Measurements from ENCODE around the gene MSH5. TPM values are rescaled to one million over a fixed set of nuclear protein-coding genes. Genes with fewer than 3 reads are reported as not detected.

Gene MSH5
- total and polyA plus RNA-seq, 4 experiments from 2014 or later = 0.95 to 12.1 (median 7.3) TPM

GRCh38 chr6:31775184-31775583, 35.4 kb downstream of the MSH5 start:
- no peak overlapping the region for H3K27ac ChIP-seq (ENCODE audit: low read depth, low read length)
- H3K36me3 ChIP-seq (ENCODE audit: insufficient read depth, low read length) = peaks cover 7% of the 10 kb centered on the region
- H3K4me1 ChIP-seq (ENCODE audit: insufficient read depth, low read length) = peaks cover 61% of the 10 kb centered on the region
- Mint-ChIP-seq H3K27me3 (no peaks in the 10 kb centered on the region), H3K4me1 (peaks cover 18 to 54% (median 40%) of the 10 kb centered on the region in 4 donors), H3K27ac (no peak overlapping the region), H3K36me3 (peaks cover 0 to 17% of the 10 kb centered on the region in 2 donors), H3K4me3 (peak overlapping the region in 3 of 8 donors; percentile 6 to 41 (median 39)), H3K9me3 (no peaks in the 10 kb centered on the region)
- DNase-seq = no peak
- intact Hi-C loops (cut with micrococcal nuclease) = no loop called here
- no peaks in the 10 kb centered on the region for H3K27me3 ChIP-seq (ENCODE audit: insufficient read depth, low read length)
- no peak overlapping the region for H3K4me3 ChIP-seq (ENCODE audit: low read length in 2 of 2)
- CTCF ChIA-PET (ENCODE audit: partially characterized antibody) = interaction anchor here (1.5 to 12.8 kb wide), 3 partner anchors 11 to 41 kb away, joined by 4 to 173 read pairs (median 5); partner anchors contain the start of genes CLIC1, DDAH2 and MSH5
- POLR2A ChIA-PET (ENCODE audit: partially characterized antibody) = interaction anchor here (1.1 to 7.1 kb wide), 4 partner anchors 20 to 52 kb away, joined by 5 to 78 read pairs (median 8); partner anchors contain the start of genes CLIC1, HSPA1B, LSM2 and MSH5
- H3K9me3 ChIP-seq (ENCODE audit: control insufficient read depth in 1 of 2, low read length in 2 of 2) = no peaks in the 10 kb centered on the region

GRCh38 chr6:31775633-31776484, 36.1 kb downstream of the MSH5 start:
- H3K4me3 Mint-ChIP-seq = peak overlapping the region in 5 of 8 donors; percentile 44 to 73 (median 61)
- no peak overlapping the region for H3K4me3 ChIP-seq (ENCODE audit: low read length in 2 of 2)
- intact Hi-C loops (cut with micrococcal nuclease) = loop anchor here (2.0 kb wide), 1 partner anchor 19 kb away; the partner anchor contains the start of gene VARS1
- H3K27me3 ChIP-seq (ENCODE audit: insufficient read depth, low read length) = no peaks in the 10 kb centered on the region
- H3K4me1 Mint-ChIP-seq = peaks cover 18 to 54% (median 39%) of the 10 kb centered on the region in 4 donors
- peaks cover 57% of the 10 kb centered on the region for H3K4me1 ChIP-seq (ENCODE audit: insufficient read depth, low read length)
- no peaks in the 10 kb centered on the region for H3K9me3 ChIP-seq (ENCODE audit: control insufficient read depth in 1 of 2, low read length in 2 of 2)
- H3K27ac ChIP-seq (ENCODE audit: low read depth, low read length) = peak overlapping the region; percentile 46
- H3K27ac Mint-ChIP-seq = peak overlapping the region; percentile 29 to 78 (median 66)
- ChIA-PET CTCF (ENCODE audit: partially characterized antibody) (interaction anchor here (1.5 to 12.8 kb wide), 3 partner anchors 11 to 42 kb away, joined by 4 to 173 read pairs (median 5); partner anchors contain the start of genes CLIC1, DDAH2 and MSH5), POLR2A (ENCODE audit: partially characterized antibody) (interaction anchor here (1.1 to 7.1 kb wide), 5 partner anchors 19 to 87 kb away, joined by 4 to 78 read pairs (median 6); partner anchors contain the start of genes CLIC1, HSPA1B, LSM2 and MSH5)
- H3K9me3 Mint-ChIP-seq = no peaks in the 10 kb centered on the region
- H3K36me3 Mint-ChIP-seq = peaks cover 0 to 24% of the 10 kb centered on the region in 2 donors
- H3K27me3 Mint-ChIP-seq = no peaks in the 10 kb centered on the region
- H3K36me3 ChIP-seq (ENCODE audit: insufficient read depth, low read length) = peaks cover 14% of the 10 kb centered on the region
- no peak for DNase-seq

GRCh38 chr6:31776485-31776988, 36.7 kb downstream of the MSH5 start:
- Mint-ChIP-seq H3K27me3 (no peaks in the 10 kb centered on the region), H3K4me3 (peak overlapping the region; percentile 27 to 75 (median 58)), H3K27ac (peak overlapping the region; percentile 19 to 78 (median 65)), H3K9me3 (no peaks in the 10 kb centered on the region), H3K4me1 (peaks cover 14 to 48% (median 33%) of the 10 kb centered on the region in 4 donors), H3K36me3 (peaks cover 0 to 26% of the 10 kb centered on the region in 2 donors)
- CTCF ChIA-PET (ENCODE audit: partially characterized antibody) = interaction anchor here (12.8 kb wide), 1 partner anchor 43 kb away, joined by 173 read pairs; the partner anchor contains the start of genes CLIC1, DDAH2 and MSH5
- peaks cover 50% of the 10 kb centered on the region for H3K4me1 ChIP-seq (ENCODE audit: insufficient read depth, low read length)
- H3K27me3 ChIP-seq (ENCODE audit: insufficient read depth, low read length) = no peaks in the 10 kb centered on the region
- H3K4me3 ChIP-seq (ENCODE audit: low read length in 2 of 2) = peak overlapping the region in 1 of 2 donors; percentile 30
- H3K27ac ChIP-seq (ENCODE audit: low read depth, low read length) = peak overlapping the region; percentile 46
- intact Hi-C loops (cut with micrococcal nuclease) = loop anchor here (2.0 kb wide), 1 partner anchor 18 kb away; the partner anchor contains the start of gene VARS1
- POLR2A ChIA-PET (ENCODE audit: partially characterized antibody) = interaction anchor here (1.2 to 1.9 kb wide), 3 partner anchors 19 to 87 kb away, joined by 3 to 10 read pairs (median 4); partner anchors contain the start of genes MSH5 and VARS1
- peaks cover 20% of the 10 kb centered on the region for H3K36me3 ChIP-seq (ENCODE audit: insufficient read depth, low read length)
- H3K9me3 ChIP-seq (ENCODE audit: control insufficient read depth in 1 of 2, low read length in 2 of 2) = no peaks in the 10 kb centered on the region
- DNase-seq = no peak

- Mint-ChIP-seq H3K9me3 (no peaks in the 10 kb centered on the region), H3K36me3 (peaks cover 0 to 26% of the 10 kb centered on the region in 2 donors), H3K4me3 (peak within 1 kb of the TSS; percentile 27 to 75 (median 58)), H3K4me1 (peaks cover 13 to 44% (median 31%) of the 10 kb centered on the region in 4 donors), H3K27me3 (no peaks in the 10 kb centered on the region), H3K27ac (peak within 1 kb of the TSS; percentile 57 to 87 (median 77))
- H3K27ac ChIP-seq (ENCODE audit: low read depth, low read length) = peak within 1 kb of the TSS; percentile 46
- H3K4me3 ChIP-seq (ENCODE audit: low read length in 2 of 2) = peak within 1 kb of the TSS in 1 of 2 donors; percentile 30
- H3K9me3 ChIP-seq (ENCODE audit: control insufficient read depth in 1 of 2, low read length in 2 of 2) = no peaks in the 10 kb centered on the region
- H3K36me3 ChIP-seq (ENCODE audit: insufficient read depth, low read length) = peaks cover 26% of the 10 kb centered on the region
- H3K27me3 ChIP-seq (ENCODE audit: insufficient read depth, low read length) = no peaks in the 10 kb centered on the region
- intact Hi-C loops (cut with micrococcal nuclease) = loop anchor here (2.0 kb wide), 1 partner anchor 18 kb away; the partner anchor contains the start of gene VARS1
- DNase-seq = peak; percentile 49 to 88 (median 62)
- ChIA-PET POLR2A (ENCODE audit: partially characterized antibody) (interaction anchor here (1.0 to 1.7 kb wide), 4 partner anchors 14 to 86 kb away, joined by 3 to 4 read pairs (median 4); partner anchors contain the start of gene MSH5), CTCF (ENCODE audit: partially characterized antibody) (interaction anchor here (1.1 to 12.8 kb wide), 2 partner anchors 13 to 43 kb away, joined by 3 to 173 read pairs; partner anchors contain the start of genes CLIC1, DDAH2 and MSH5)
- peaks cover 44% of the 10 kb centered on the region for H3K4me1 ChIP-seq (ENCODE audit: insufficient read depth, low read length)
These were observed 37.3 kb downstream of the MSH5 start, which contains the start of gene VWA7 for GRCh38 chr6:31776989-31777666. Gene VWA7, minus strand, starts transcription at chr6:31777328. Its CDS starts 549 bp downstream, at chr6:31776779.

- Mint-ChIP-seq H3K9me3 (no peaks in the 10 kb centered on the region), H3K27me3 (no peaks in the 10 kb centered on the region), H3K36me3 (peaks cover under 1 to 29% of the 10 kb centered on the region in 2 donors), H3K27ac (peak overlapping the region in 6 of 7 donors; percentile 8 to 87 (median 75)), H3K4me1 (peaks cover 11 to 39% (median 27%) of the 10 kb centered on the region in 4 donors), H3K4me3 (peak overlapping the region in 2 of 8 donors; percentile 12 to 73)
- H3K4me3 ChIP-seq (ENCODE audit: low read length in 2 of 2) = no peak overlapping the region
- H3K27ac ChIP-seq (ENCODE audit: low read depth, low read length) = peak overlapping the region; percentile 46
- intact Hi-C loops (cut with micrococcal nuclease) = loop anchor here (2.0 kb wide), 1 partner anchor 17 kb away; the partner anchor contains the start of gene VARS1
- peaks cover 40% of the 10 kb centered on the region for H3K4me1 ChIP-seq (ENCODE audit: insufficient read depth, low read length)
- POLR2A ChIA-PET (ENCODE audit: partially characterized antibody) = interaction anchor here (1.0 to 1.7 kb wide), 4 partner anchors 14 to 86 kb away, joined by 3 to 4 read pairs (median 4); partner anchors contain the start of gene MSH5
- DNase-seq = no peak
- H3K36me3 ChIP-seq (ENCODE audit: insufficient read depth, low read length) = peaks cover 30% of the 10 kb centered on the region
- no peaks in the 10 kb centered on the region for H3K27me3 ChIP-seq (ENCODE audit: insufficient read depth, low read length)
- H3K9me3 ChIP-seq (ENCODE audit: control insufficient read depth in 1 of 2, low read length in 2 of 2) = no peaks in the 10 kb centered on the region
- CTCF ChIA-PET (ENCODE audit: partially characterized antibody) = interaction anchor here (1.1 to 12.8 kb wide), 2 partner anchors 12 to 44 kb away, joined by 3 to 173 read pairs; partner anchors contain the start of genes CLIC1, DDAH2 and MSH5
These were observed 37.9 kb downstream of the MSH5 start for GRCh38 chr6:31777667-31778050.

GRCh38 chr6:31778193-31778592, 38.4 kb downstream of the MSH5 start:
- H3K27ac Mint-ChIP-seq = peak overlapping the region in 3 of 7 donors; percentile 37 to 87 (median 73)
- ChIA-PET CTCF (ENCODE audit: partially characterized antibody) (interaction anchor here (1.1 to 12.8 kb wide), 3 partner anchors 8 to 44 kb away, joined by 3 to 173 read pairs (median 15); partner anchors contain the start of genes CLIC1, DDAH2 and MSH5), POLR2A (ENCODE audit: partially characterized antibody) (interaction anchor here (1.0 to 1.6 kb wide), 2 partner anchors 13 to 20 kb away, joined by 3 to 4 read pairs; no protein-coding TSS in a partner anchor)

More at GRCh38 chr6:31778193-31778592, 38.4 kb downstream of the MSH5 start:
- DNase-seq = no peak
- Mint-ChIP-seq H3K36me3 (peaks cover 5 to 33% of the 10 kb centered on the region in 2 donors), H3K9me3 (no peaks in the 10 kb centered on the region), H3K27me3 (no peaks in the 10 kb centered on the region), H3K4me3 (peak overlapping the region in 1 of 8 donors; percentile 12), H3K4me1 (peaks cover 9 to 33% (median 23%) of the 10 kb centered on the region in 4 donors)
- Histone ChIP-seq H3K27ac (ENCODE audit: low read depth, low read length) (no peak overlapping the region), H3K4me3 (ENCODE audit: low read length in 2 of 2) (no peak overlapping the region), H3K36me3 (ENCODE audit: insufficient read depth, low read length) (peaks cover 34% of the 10 kb centered on the region), H3K9me3 (ENCODE audit: control insufficient read depth in 1 of 2, low read length in 2 of 2) (no peaks in the 10 kb centered on the region), H3K27me3 (ENCODE audit: insufficient read depth, low read length) (no peaks in the 10 kb centered on the region), H3K4me1 (ENCODE audit: insufficient read depth, low read length) (peaks cover 34% of the 10 kb centered on the region)
- intact Hi-C loops (cut with micrococcal nuclease) = no loop called here
